Measurements from ENCODE around the gene NACC2. TPM values are rescaled to one million over a fixed set of nuclear protein-coding genes. Genes with fewer than 3 reads are reported as not detected.

The NACC2 gene
- total RNA-seq, 1 donor from 2014 or later: 8.1 TPM

GRCh38 chr9:135993409-135993742 lies 101.7 kb downstream of the NACC2 start:
- Mint-ChIP-seq H3K27ac (ENCODE audit: unreplicated experiment) (no peak overlapping the region), H3K4me3 (peak overlapping the region; percentile 47), H3K36me3 (ENCODE audit: low read depth) (no peaks in the 10 kb centered on the region), H3K9me3 (no peaks in the 10 kb centered on the region), H3K4me1 (peaks cover 15% of the 10 kb centered on the region), H3K27me3 (ENCODE audit: low read depth) (no peaks in the 10 kb centered on the region)
- no peak for TF ChIP-seq CTCF (conservative IDR thresholded peaks at IDR 0.05)
- DNase-seq (ENCODE audit: low read depth, low spot score): no peak

- DNase-seq (ENCODE audit: low read depth, low spot score): peak; percentile 63
- no peak for TF ChIP-seq CTCF (conservative IDR thresholded peaks at IDR 0.05)
- Mint-ChIP-seq H3K27ac (ENCODE audit: unreplicated experiment) (peak overlapping the region; percentile 75), H3K4me3 (peak overlapping the region; percentile 76), H3K9me3 (no peaks in the 10 kb centered on the region), H3K27me3 (ENCODE audit: low read depth) (no peaks in the 10 kb centered on the region), H3K4me1 (peaks cover 15% of the 10 kb centered on the region), H3K36me3 (ENCODE audit: low read depth) (no peaks in the 10 kb centered on the region)
Measured at GRCh38 chr9:135992486-135993408, 102.3 kb downstream of the NACC2 start.

- H3K27ac Mint-ChIP-seq (ENCODE audit: unreplicated experiment): no peak overlapping the region
- no peaks in the 10 kb centered on the region for H3K27me3 Mint-ChIP-seq (ENCODE audit: low read depth)
- no peaks in the 10 kb centered on the region for H3K9me3 Mint-ChIP-seq
- no peak for TF ChIP-seq CTCF (conservative IDR thresholded peaks at IDR 0.05)
- H3K4me1 Mint-ChIP-seq: peaks cover 15% of the 10 kb centered on the region
- no peak for DNase-seq (ENCODE audit: low read depth, low spot score)
- H3K36me3 Mint-ChIP-seq (ENCODE audit: low read depth): no peaks in the 10 kb centered on the region
- H3K4me3 Mint-ChIP-seq: no peak overlapping the region
Measured at GRCh38 chr9:135991771-135992170, 103.3 kb downstream of the NACC2 start.

- DNase-seq (ENCODE audit: low read depth, low spot score): no peak
- no peak for TF ChIP-seq CTCF (conservative IDR thresholded peaks at IDR 0.05)
- Mint-ChIP-seq H3K9me3 (no peaks in the 10 kb centered on the region), H3K4me1 (peaks cover 15% of the 10 kb centered on the region), H3K27ac (ENCODE audit: unreplicated experiment) (no peak overlapping the region), H3K27me3 (ENCODE audit: low read depth) (no peaks in the 10 kb centered on the region), H3K36me3 (ENCODE audit: low read depth) (no peaks in the 10 kb centered on the region), H3K4me3 (no peak overlapping the region)
Measured at GRCh38 chr9:135990468-135991429, 104.3 kb downstream of the NACC2 start.

GRCh38 chr9:135989722-135990467 lies 105.2 kb downstream of the NACC2 start:
- TF ChIP-seq CTCF (conservative IDR thresholded peaks at IDR 0.05): no peak
- Mint-ChIP-seq H3K4me1 (peaks cover 15% of the 10 kb centered on the region), H3K27ac (ENCODE audit: unreplicated experiment) (no peak overlapping the region), H3K36me3 (ENCODE audit: low read depth) (no peaks in the 10 kb centered on the region), H3K9me3 (no peaks in the 10 kb centered on the region), H3K4me3 (no peak overlapping the region), H3K27me3 (ENCODE audit: low read depth) (no peaks in the 10 kb centered on the region)
- no peak for DNase-seq (ENCODE audit: low read depth, low spot score)

All from neural crest cell (in vitro differentiated cells).